Suprapubic skin (tissue), 4 donors: ENCODE data around the gene KDM2B. TPM values are rescaled to one million over a fixed set of nuclear protein-coding genes. Genes with fewer than 3 reads are reported as not detected.

Source experiments
- DNase-seq, 2 donors: peaks; one replicate each; pipeline ENCODE4 v3.0.0-alpha.2; 2019; ENCODE audit warnings: low spot score in 2 of 2
- H3K27ac ChIP-seq: fragments of 200-600 bp; sonication (generic); one replicate; pipeline ENCODE4 v1.5.1; 2019
- H3K27me3 ChIP-seq: fragments of 200-600 bp; sonication (generic); one replicate; pipeline ENCODE4 v1.5.1; 2019
- H3K36me3 ChIP-seq: fragments of 200-600 bp; sonication (generic); one replicate; pipeline ENCODE4 v1.5.1; 2019
- H3K4me1 ChIP-seq: fragments of 200-600 bp; sonication (generic); one replicate; pipeline ENCODE4 v1.5.1; 2019
- H3K4me3 ChIP-seq: fragments of 200-600 bp; sonication (generic); one replicate; pipeline ENCODE4 v1.5.1; 2019; ENCODE audit warnings: mild to moderate bottlenecking
- H3K9me3 ChIP-seq: fragments of 200-600 bp; sonication (generic); one replicate; pipeline ENCODE4 v1.5.1; 2019
- CTCF ChIP-seq, 2 donors: fragments of 200-600 bp in 1 of 2; fragments of 450-650 bp in 1 of 2; sonication (generic) in 1 of 2; IDR thresholded peaks; one replicate each; pipeline ENCODE4 v1.5.1; 2016 to 2019; ENCODE audit warnings: antibody characterized with exemption in 2 of 2, mild to moderate bottlenecking in 1 of 2, moderate library complexity in 1 of 2
- EP300 ChIP-seq: sonication (generic); formaldehyde crosslinking; IDR thresholded peaks from one replicate; pipeline ENCODE4 v1.6.1; 2017; ENCODE audit warnings: antibody characterized with exemption
- POLR2A ChIP-seq, 2 donors: fragments of 450-650 bp; IDR thresholded peaks; one replicate each; pipeline ENCODE4 v1.6.1; 2017; ENCODE audit warnings: antibody characterized with exemption in 2 of 2, mild to moderate bottlenecking in 2 of 2, moderate library complexity in 2 of 2
- POLR2AphosphoS5 ChIP-seq, 3 donors: sonication (generic); formaldehyde crosslinking; IDR thresholded peaks; one replicate each; pipeline ENCODE4 v1.6.1; 2017; ENCODE audit warnings: antibody characterized with exemption in 3 of 3
- WGBS: methylation state at CpG from one replicate; pipeline ENCODE4 v1.1.5; 2018; 5-methylcytosine and 5-hydroxymethylcytosine counted together
- total RNA-seq, 4 donors: library from RNA; depleted of rRNA; stranded (reverse); fragments of >200 nt; gene quantifications; one replicate each; pipeline ENCODE4 v1.1.0, GENCODE V29; 2016

Gene KDM2B
- total RNA-seq, 4 donors from 2014 or later: 47.8 to 53.7 (median 50.4) TPM

- no peak for DNase-seq
- peak overlapping the region; percentile 92 for H3K27ac ChIP-seq
- TF ChIP-seq POLR2A (IDR thresholded peaks at IDR 0.05) (no peak), EP300 (no peak), CTCF (IDR thresholded peaks at IDR 0.05) (no peak), POLR2AphosphoS5 (IDR thresholded peaks at IDR 0.05) (no peak)
- 33% methylated on average over 1 of the region's 1 CpG for WGBS
- no peaks in the 10 kb centered on the region for H3K27me3 ChIP-seq
- no peaks in the 10 kb centered on the region for H3K9me3 ChIP-seq
- H3K4me1 ChIP-seq: peaks cover 52% of the 10 kb centered on the region
- no peak overlapping the region for H3K4me3 ChIP-seq
- H3K36me3 ChIP-seq: peaks cover 13% of the 10 kb centered on the region
Observed at GRCh38 chr12:121575051-121575450, 5.8 kb downstream of the KDM2B start.

- TF ChIP-seq EP300 (no peak), POLR2A (IDR thresholded peaks at IDR 0.05) (no peak), POLR2AphosphoS5 (IDR thresholded peaks at IDR 0.05) (no peak), CTCF (IDR thresholded peaks at IDR 0.05) (no peak)
- no peak overlapping the region for H3K4me3 ChIP-seq
- H3K36me3 ChIP-seq: peaks cover 13% of the 10 kb centered on the region
- H3K9me3 ChIP-seq: no peaks in the 10 kb centered on the region
- DNase-seq: no peak
- no peaks in the 10 kb centered on the region for H3K27me3 ChIP-seq
- H3K27ac ChIP-seq: peak overlapping the region; percentile 49
- 51% methylated on average over 8 of the region's 11 CpGs for WGBS
- peaks cover 50% of the 10 kb centered on the region for H3K4me1 ChIP-seq
Observed at GRCh38 chr12:121574025-121574424, 6.8 kb downstream of the KDM2B start.

GRCh38 chr12:121571920-121572319 lies 8.9 kb downstream of the KDM2B start:
- Histone ChIP-seq H3K4me3 (no peak overlapping the region), H3K4me1 (peaks cover 29% of the 10 kb centered on the region), H3K27me3 (no peaks in the 10 kb centered on the region), H3K27ac (no peak overlapping the region), H3K36me3 (peaks cover 13% of the 10 kb centered on the region), H3K9me3 (no peaks in the 10 kb centered on the region)
- 97% methylated on average over 9 of the region's 9 CpGs for WGBS
- TF ChIP-seq POLR2A (IDR thresholded peaks at IDR 0.05): no peak
- TF ChIP-seq POLR2AphosphoS5 (IDR thresholded peaks at IDR 0.05): no peak
- no peak for TF ChIP-seq EP300
- no peak for TF ChIP-seq CTCF (IDR thresholded peaks at IDR 0.05)
- no peak for DNase-seq

GRCh38 chr12:121570467-121571283 lies 10.1 kb downstream of the KDM2B start:
- TF ChIP-seq EP300 (no peak), CTCF (IDR thresholded peaks at IDR 0.05) (no peak), POLR2A (IDR thresholded peaks at IDR 0.05) (no peak), POLR2AphosphoS5 (IDR thresholded peaks at IDR 0.05) (no peak)
- H3K36me3 ChIP-seq: peaks cover 13% of the 10 kb centered on the region
- no peak overlapping the region for H3K4me3 ChIP-seq
- 78% methylated on average over 5 of the region's 5 CpGs for WGBS
- H3K27ac ChIP-seq: no peak overlapping the region
- no peaks in the 10 kb centered on the region for H3K9me3 ChIP-seq
- H3K27me3 ChIP-seq: no peaks in the 10 kb centered on the region
- peaks cover 18% of the 10 kb centered on the region for H3K4me1 ChIP-seq
- DNase-seq: no peak

- TF ChIP-seq EP300: no peak
- no peak for TF ChIP-seq POLR2AphosphoS5 (IDR thresholded peaks at IDR 0.05)
- TF ChIP-seq POLR2A (IDR thresholded peaks at IDR 0.05): no peak
- TF ChIP-seq CTCF (IDR thresholded peaks at IDR 0.05): no peak
- H3K27ac ChIP-seq: no peak overlapping the region
- no peak for DNase-seq
Observed at GRCh38 chr12:121568971-121569751, 11.7 kb downstream of the KDM2B start.

More at GRCh38 chr12:121568971-121569751, 11.7 kb downstream of the KDM2B start:
- WGBS: 55% methylated on average over 9 of the region's 13 CpGs
- no peaks in the 10 kb centered on the region for H3K9me3 ChIP-seq
- H3K27me3 ChIP-seq: no peaks in the 10 kb centered on the region
- peaks cover 10% of the 10 kb centered on the region for H3K36me3 ChIP-seq
- H3K4me1 ChIP-seq: peaks cover 3% of the 10 kb centered on the region
- H3K4me3 ChIP-seq: no peak overlapping the region
